Liver (tissue), 9 donors: ENCODE results near the gene SERPINE1. TPM values are rescaled to one million over a fixed set of nuclear protein-coding genes. Genes with fewer than 3 reads are reported as not detected.

ENCODE experiments used
- DNase-seq: peaks from one replicate; pipeline ENCODE4 v3.0.0-alpha.2; 2017; ENCODE audit warnings: low spot score
- H3K27ac ChIP-seq, 2 donors: one replicate each; pipeline ENCODE4 v1.7.0; 2013; ENCODE audit warnings: inconsistent platforms in 2 of 2, low read length in 2 of 2, control low read depth in 1 of 2, low read depth in 1 of 2, mild to moderate bottlenecking in 1 of 2
- H3K27me3 ChIP-seq, 4 donors: one replicate each; pipeline versions ENCODE4 v1.6.1 to v1.7.0; 2013; ENCODE audit warnings: low read length in 3 of 4, inconsistent platforms in 1 of 4, mild to moderate bottlenecking in 1 of 4, moderate library complexity in 1 of 4; ENCODE audit not compliant: control insufficient read depth in 4 of 4, insufficient read depth in 4 of 4
- H3K36me3 ChIP-seq, 4 donors: one replicate each; pipeline versions ENCODE4 v1.6.1 to v1.7.0; 2013; ENCODE audit warnings: low read length in 3 of 4, mild to moderate bottlenecking in 3 of 4, low read depth in 1 of 4, moderate library complexity in 1 of 4; ENCODE audit not compliant: control insufficient read depth in 4 of 4, insufficient read depth in 3 of 4
- H3K4me1 ChIP-seq, 4 donors: one replicate each; pipeline versions ENCODE4 v1.6.1 to v1.7.0; 2013; ENCODE audit warnings: low read length in 3 of 4, mild to moderate bottlenecking in 3 of 4, moderate library complexity in 1 of 4; ENCODE audit not compliant: control insufficient read depth in 4 of 4, insufficient read depth in 4 of 4
- H3K4me3 ChIP-seq, 3 donors: one replicate each; pipeline versions ENCODE4 v1.6.1 to v1.7.0; 2013; ENCODE audit warnings: low read length in 3 of 3, control low read depth in 1 of 3, low read depth in 1 of 3, mild to moderate bottlenecking in 1 of 3
- H3K9ac ChIP-seq, 2 donors: one replicate each; pipeline ENCODE4 v1.7.0; 2013; ENCODE audit warnings: low read length in 2 of 2, mild to moderate bottlenecking in 2 of 2, moderate library complexity in 2 of 2, control low read depth in 1 of 2, low read depth in 1 of 2
- H3K9me3 ChIP-seq, 4 donors: one replicate each; pipeline versions ENCODE4 v1.6.1 to v1.7.0; 2013; ENCODE audit warnings: low read length in 3 of 4; ENCODE audit not compliant: control insufficient read depth in 4 of 4
- EGR1 ChIP-seq, 2 donors: IDR thresholded peaks; 2 replicates each; pipeline ENCODE4 v1.6.1; 2016 to 2018; ENCODE audit warnings: antibody characterized with exemption in 2 of 2, low read depth in 2 of 2
- FOXA1 ChIP-seq: IDR thresholded peaks from 2 replicates; pipeline ENCODE4 v1.6.1; 2016; ENCODE audit warnings: antibody characterized with exemption
- FOXA2 ChIP-seq: IDR thresholded peaks from 2 replicates; pipeline ENCODE4 v1.6.1; 2016; ENCODE audit warnings: antibody characterized with exemption
- GABPA ChIP-seq, 2 donors: IDR thresholded peaks in 1 of 2; conservative IDR thresholded peaks in 1 of 2; 2 replicates each; pipeline ENCODE4 v1.6.1; 2016; ENCODE audit warnings: antibody characterized with exemption in 2 of 2, mild to moderate bottlenecking in 1 of 2, moderate library complexity in 1 of 2
- HNF4A ChIP-seq, 2 donors: conservative IDR thresholded peaks; 2 replicates each; pipeline ENCODE4 v1.6.1; 2016; ENCODE audit warnings: antibody characterized with exemption in 2 of 2, mild to moderate bottlenecking in 2 of 2
- HNF4G ChIP-seq: IDR thresholded peaks from 2 replicates; pipeline ENCODE4 v1.6.1; 2016; ENCODE audit warnings: antibody characterized with exemption
- JUND ChIP-seq, 2 donors: IDR thresholded peaks; 2 replicates each; pipeline ENCODE4 v1.6.1; 2016; ENCODE audit warnings: antibody characterized with exemption in 2 of 2
- NR2F2 ChIP-seq: IDR thresholded peaks from 2 replicates; pipeline ENCODE4 v1.6.1; 2016; ENCODE audit warnings: antibody characterized with exemption
- RAD21 ChIP-seq, 2 donors: IDR thresholded peaks; 2 replicates each; pipeline ENCODE4 v1.6.1; 2016; ENCODE audit warnings: antibody characterized with exemption in 2 of 2, mild to moderate bottlenecking in 2 of 2
- RXRA ChIP-seq, 2 donors: IDR thresholded peaks; 2 replicates each; pipeline ENCODE4 v1.6.1; 2017 to 2018; ENCODE audit warnings: antibody characterized with exemption in 2 of 2, mild to moderate bottlenecking in 1 of 2
- SP1 ChIP-seq: IDR thresholded peaks from 2 replicates; pipeline ENCODE4 v1.6.1; 2018; ENCODE audit warnings: antibody characterized with exemption, mild to moderate bottlenecking
- TAF1 ChIP-seq: conservative IDR thresholded peaks from 2 replicates; pipeline ENCODE4 v1.6.1; 2016; ENCODE audit warnings: antibody characterized with exemption, mild to moderate bottlenecking
- YY1 ChIP-seq: IDR thresholded peaks from 2 replicates; pipeline ENCODE4 v1.6.1; 2016; ENCODE audit warnings: antibody characterized with exemption, mild to moderate bottlenecking
- WGBS: extraction: QIAGEN DNeasy Blood & Tissue Kit; methylation state at CpG from one replicate; pipeline ENCODE4 v1.1.7; 2013; 5-methylcytosine and 5-hydroxymethylcytosine counted together
- polyA plus RNA-seq, 2 donors: library from polyadenylated mRNA; stranded (reverse) in 1 of 2; unstranded in 1 of 2; fragments of 200-250 nt in 1 of 2; fragments of >200 nt in 1 of 2; fragmentation: Nextera tagmentation in 1 of 2; extraction: Ambion mirVana in 1 of 2; gene quantifications; one replicate each; pipeline versions ENCODE4 v1.2.1 to v1.2.3, GENCODE V29; 2013 to 2015
- total RNA-seq, 2 donors: library from RNA; depleted of rRNA; stranded (reverse); fragments of >200 nt; gene quantifications; one replicate each; pipeline ENCODE4 v1.2.3, GENCODE V29; 2014
- TF ChIP-seq, protein P1 (sequence below): IDR thresholded peaks from 2 replicates; pipeline ENCODE4 v1.6.1; 2016; ENCODE audit warnings: antibody characterized with exemption
- TF ChIP-seq, protein P2 (sequence below): IDR thresholded peaks from 2 replicates; pipeline ENCODE4 v1.6.1; 2016; ENCODE audit warnings: antibody characterized with exemption, mild to moderate bottlenecking
- TF ChIP-seq, protein P3 (sequence below): IDR thresholded peaks from 2 replicates; pipeline ENCODE4 v1.6.1; 2016; ENCODE audit warnings: antibody characterized with exemption
- TF ChIP-seq, protein P4 (sequence below): fragments of 150-350 bp; IDR thresholded peaks from 2 replicates; pipeline ENCODE4 v1.5.1; 2017; ENCODE audit warnings: improper control_type of control experiment, low read depth, low read length; ENCODE audit not compliant: missing input control
- TF ChIP-seq, protein P5 (sequence below): IDR thresholded peaks from 2 replicates; pipeline ENCODE4 v1.6.1; 2016; ENCODE audit warnings: antibody characterized with exemption
- donor health status: healthy.
- donor health status: healthy.
- donor health status: healthy.
- donor health status: healthy.
- donor health status: healthy.

Gene SERPINE1
- total and polyA plus RNA-seq, 4 donors = 0.93 to 18.6 (median 8.0) TPM

DNA sequence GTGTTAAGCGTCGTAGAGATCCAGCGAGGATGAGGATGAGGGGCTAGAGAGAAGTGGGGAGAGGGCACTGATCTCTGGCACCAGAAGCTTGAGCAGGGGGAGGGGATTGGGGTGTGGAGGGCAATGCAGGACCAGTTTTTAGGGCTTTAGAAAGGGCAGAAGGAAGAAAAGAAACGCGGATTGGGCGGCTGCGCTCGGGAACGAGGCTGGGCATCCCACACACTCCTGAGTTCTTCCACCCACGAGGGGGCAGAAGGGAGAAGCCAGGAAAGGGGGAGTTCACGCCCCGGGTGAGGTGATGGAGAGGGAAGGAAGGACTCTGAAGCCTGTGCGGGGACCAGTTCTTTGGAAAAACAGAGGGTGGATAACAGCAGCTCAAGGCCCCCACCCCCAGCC, 44.5 kb downstream of the SERPINE1 start:
- Histone ChIP-seq H3K27ac (no peak overlapping the region), H3K36me3 (no peaks in the 10 kb centered on the region), H3K9ac (no peak overlapping the region), H3K9me3 (no peaks in the 10 kb centered on the region), H3K4me1 (peaks cover 8 to 33% (median 16%) of the 10 kb centered on the region in 4 donors), H3K4me3 (no peak overlapping the region), H3K27me3 (peaks cover 6 to 19% (median 16%) of the 10 kb centered on the region in 4 donors)
- DNase-seq = no peak
- TF ChIP-seq, protein P1, sequence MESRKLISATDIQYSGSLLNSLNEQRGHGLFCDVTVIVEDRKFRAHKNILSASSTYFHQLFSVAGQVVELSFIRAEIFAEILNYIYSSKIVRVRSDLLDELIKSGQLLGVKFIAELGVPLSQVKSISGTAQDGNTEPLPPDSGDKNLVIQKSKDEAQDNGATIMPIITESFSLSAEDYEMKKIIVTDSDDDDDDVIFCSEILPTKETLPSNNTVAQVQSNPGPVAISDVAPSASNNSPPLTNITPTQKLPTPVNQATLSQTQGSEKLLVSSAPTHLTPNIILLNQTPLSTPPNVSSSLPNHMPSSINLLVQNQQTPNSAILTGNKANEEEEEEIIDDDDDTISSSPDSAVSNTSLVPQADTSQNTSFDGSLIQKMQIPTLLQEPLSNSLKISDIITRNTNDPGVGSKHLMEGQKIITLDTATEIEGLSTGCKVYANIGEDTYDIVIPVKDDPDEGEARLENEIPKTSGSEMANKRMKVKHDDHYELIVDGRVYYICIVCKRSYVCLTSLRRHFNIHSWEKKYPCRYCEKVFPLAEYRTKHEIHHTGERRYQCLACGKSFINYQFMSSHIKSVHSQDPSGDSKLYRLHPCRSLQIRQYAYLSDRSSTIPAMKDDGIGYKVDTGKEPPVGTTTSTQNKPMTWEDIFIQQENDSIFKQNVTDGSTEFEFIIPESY = no peak
- TF ChIP-seq YY1 = no peak
- TF ChIP-seq, protein P2, sequence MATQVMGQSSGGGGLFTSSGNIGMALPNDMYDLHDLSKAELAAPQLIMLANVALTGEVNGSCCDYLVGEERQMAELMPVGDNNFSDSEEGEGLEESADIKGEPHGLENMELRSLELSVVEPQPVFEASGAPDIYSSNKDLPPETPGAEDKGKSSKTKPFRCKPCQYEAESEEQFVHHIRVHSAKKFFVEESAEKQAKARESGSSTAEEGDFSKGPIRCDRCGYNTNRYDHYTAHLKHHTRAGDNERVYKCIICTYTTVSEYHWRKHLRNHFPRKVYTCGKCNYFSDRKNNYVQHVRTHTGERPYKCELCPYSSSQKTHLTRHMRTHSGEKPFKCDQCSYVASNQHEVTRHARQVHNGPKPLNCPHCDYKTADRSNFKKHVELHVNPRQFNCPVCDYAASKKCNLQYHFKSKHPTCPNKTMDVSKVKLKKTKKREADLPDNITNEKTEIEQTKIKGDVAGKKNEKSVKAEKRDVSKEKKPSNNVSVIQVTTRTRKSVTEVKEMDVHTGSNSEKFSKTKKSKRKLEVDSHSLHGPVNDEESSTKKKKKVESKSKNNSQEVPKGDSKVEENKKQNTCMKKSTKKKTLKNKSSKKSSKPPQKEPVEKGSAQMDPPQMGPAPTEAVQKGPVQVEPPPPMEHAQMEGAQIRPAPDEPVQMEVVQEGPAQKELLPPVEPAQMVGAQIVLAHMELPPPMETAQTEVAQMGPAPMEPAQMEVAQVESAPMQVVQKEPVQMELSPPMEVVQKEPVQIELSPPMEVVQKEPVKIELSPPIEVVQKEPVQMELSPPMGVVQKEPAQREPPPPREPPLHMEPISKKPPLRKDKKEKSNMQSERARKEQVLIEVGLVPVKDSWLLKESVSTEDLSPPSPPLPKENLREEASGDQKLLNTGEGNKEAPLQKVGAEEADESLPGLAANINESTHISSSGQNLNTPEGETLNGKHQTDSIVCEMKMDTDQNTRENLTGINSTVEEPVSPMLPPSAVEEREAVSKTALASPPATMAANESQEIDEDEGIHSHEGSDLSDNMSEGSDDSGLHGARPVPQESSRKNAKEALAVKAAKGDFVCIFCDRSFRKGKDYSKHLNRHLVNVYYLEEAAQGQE = no peak
- TF ChIP-seq FOXA2 = no peak
- TF ChIP-seq GABPA (IDR thresholded peaks at IDR 0.05 in 1 of 2, conservative IDR thresholded peaks at IDR 0.05 in 1 of 2) = no peak
- TF ChIP-seq SP1 = no peak
- no peak for TF ChIP-seq FOXA1
- WGBS = 2% methylated on average over 13 of the region's 13 CpGs

DNA sequence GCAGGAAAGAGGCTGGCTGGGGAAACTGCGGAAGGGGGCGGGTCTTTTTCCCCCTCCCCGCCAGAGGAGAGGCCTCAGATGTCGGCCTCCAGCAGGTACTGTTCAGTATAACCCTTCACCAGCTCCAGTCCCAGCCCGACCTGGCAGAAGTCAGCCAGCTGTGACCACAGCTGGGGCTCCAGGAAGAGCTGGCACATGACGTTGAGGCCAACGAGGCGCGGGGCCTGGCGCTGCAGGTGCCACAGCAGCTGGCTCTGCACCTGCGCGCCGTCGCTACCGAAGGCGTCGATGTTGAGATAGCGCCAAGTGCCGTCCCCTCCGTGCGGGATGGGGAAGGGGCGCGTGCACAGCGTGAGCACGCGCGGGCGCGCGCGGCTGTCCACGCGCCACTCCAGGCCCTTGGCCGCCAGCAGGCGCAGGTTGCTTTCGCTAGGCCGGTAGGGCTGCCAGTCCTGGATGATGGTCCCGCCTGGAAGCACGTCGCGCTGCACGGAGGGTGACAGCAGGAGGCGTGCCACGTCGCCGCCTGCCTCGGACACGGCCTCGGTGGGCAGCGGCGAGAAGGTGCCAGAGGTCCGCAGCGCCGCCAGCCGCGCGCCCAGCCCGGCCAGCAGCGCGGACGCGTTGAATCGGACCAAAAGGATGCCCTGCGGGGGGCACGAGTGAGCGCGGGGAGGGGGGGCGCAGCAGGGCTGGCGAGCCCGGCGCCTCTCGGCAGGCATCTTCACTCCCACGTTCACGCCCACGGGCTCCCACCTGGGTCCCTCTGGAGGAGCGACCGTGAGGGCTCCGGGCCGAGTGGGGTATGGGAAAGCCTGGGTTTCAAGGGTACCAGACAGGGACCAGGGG, 45.3 kb downstream of the SERPINE1 start:
- WGBS = 5% methylated on average over 79 of the region's 79 CpGs
- no peak overlapping the region for H3K27ac ChIP-seq
- H3K9ac ChIP-seq = no peak overlapping the region
- H3K4me3 ChIP-seq = no peak overlapping the region
- peaks cover 6 to 19% (median 16%) of the 10 kb centered on the region in 4 donors for H3K27me3 ChIP-seq
- H3K36me3 ChIP-seq = no peaks in the 10 kb centered on the region
- no peak for DNase-seq
- no peaks in the 10 kb centered on the region for H3K9me3 ChIP-seq
- peaks cover 8 to 33% (median 16%) of the 10 kb centered on the region in 4 donors for H3K4me1 ChIP-seq
- TF ChIP-seq FOXA2 (no peak), FOXA1 (no peak), JUND (IDR thresholded peaks at IDR 0.05) (no peak), GABPA (IDR thresholded peaks at IDR 0.05 in 1 of 2, conservative IDR thresholded peaks at IDR 0.05 in 1 of 2) (no peak), TAF1 (no peak), HNF4A (conservative IDR thresholded peaks at IDR 0.05) (no peak), YY1 (no peak), HNF4G (no peak), NR2F2 (no peak), EGR1 (IDR thresholded peaks at IDR 0.05; ENCODE audit: low read depth in 2 of 2) (no peak), RAD21 (IDR thresholded peaks at IDR 0.05) (no peak), RXRA (IDR thresholded peaks at IDR 0.05) (no peak)
- TF ChIP-seq, protein P3, sequence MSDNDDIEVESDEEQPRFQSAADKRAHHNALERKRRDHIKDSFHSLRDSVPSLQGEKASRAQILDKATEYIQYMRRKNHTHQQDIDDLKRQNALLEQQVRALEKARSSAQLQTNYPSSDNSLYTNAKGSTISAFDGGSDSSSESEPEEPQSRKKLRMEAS = no peak
- TF ChIP-seq, protein P4, sequence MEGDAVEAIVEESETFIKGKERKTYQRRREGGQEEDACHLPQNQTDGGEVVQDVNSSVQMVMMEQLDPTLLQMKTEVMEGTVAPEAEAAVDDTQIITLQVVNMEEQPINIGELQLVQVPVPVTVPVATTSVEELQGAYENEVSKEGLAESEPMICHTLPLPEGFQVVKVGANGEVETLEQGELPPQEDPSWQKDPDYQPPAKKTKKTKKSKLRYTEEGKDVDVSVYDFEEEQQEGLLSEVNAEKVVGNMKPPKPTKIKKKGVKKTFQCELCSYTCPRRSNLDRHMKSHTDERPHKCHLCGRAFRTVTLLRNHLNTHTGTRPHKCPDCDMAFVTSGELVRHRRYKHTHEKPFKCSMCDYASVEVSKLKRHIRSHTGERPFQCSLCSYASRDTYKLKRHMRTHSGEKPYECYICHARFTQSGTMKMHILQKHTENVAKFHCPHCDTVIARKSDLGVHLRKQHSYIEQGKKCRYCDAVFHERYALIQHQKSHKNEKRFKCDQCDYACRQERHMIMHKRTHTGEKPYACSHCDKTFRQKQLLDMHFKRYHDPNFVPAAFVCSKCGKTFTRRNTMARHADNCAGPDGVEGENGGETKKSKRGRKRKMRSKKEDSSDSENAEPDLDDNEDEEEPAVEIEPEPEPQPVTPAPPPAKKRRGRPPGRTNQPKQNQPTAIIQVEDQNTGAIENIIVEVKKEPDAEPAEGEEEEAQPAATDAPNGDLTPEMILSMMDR = no peak
- TF ChIP-seq, protein P5, sequence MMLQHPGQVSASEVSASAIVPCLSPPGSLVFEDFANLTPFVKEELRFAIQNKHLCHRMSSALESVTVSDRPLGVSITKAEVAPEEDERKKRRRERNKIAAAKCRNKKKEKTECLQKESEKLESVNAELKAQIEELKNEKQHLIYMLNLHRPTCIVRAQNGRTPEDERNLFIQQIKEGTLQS = no peak
- TF ChIP-seq, protein P1 = no peak
